Cardiac fibroblast (primary cell): Measurements from ENCODE around the gene IL22RA1.

Experiments
- DNase-seq, 2 donors: peaks; one replicate each; pipeline versions ENCODE4 v3.0.0 to v3.0.0-alpha.2; 2010; ENCODE audit warnings: low read depth in 2 of 2
- H3K4me3 ChIP-seq, 2 donors: replicated peaks in 1 of 2; 1 replicate in 1 of 2; 2 replicates in 1 of 2; pipeline ENCODE4 v1.5.1; 2011; ENCODE audit warnings: low read depth in 2 of 2, low read length in 2 of 2, mild to moderate bottlenecking in 2 of 2, moderate library complexity in 1 of 2
- TF ChIP-seq, protein P1 (sequence below): IDR thresholded peaks from one replicate; pipeline ENCODE4 v1.5.1; 2011; ENCODE audit warnings: low read depth, mild to moderate bottlenecking, low read length, inconsistent platforms

IL22RA1 gene

DNA sequence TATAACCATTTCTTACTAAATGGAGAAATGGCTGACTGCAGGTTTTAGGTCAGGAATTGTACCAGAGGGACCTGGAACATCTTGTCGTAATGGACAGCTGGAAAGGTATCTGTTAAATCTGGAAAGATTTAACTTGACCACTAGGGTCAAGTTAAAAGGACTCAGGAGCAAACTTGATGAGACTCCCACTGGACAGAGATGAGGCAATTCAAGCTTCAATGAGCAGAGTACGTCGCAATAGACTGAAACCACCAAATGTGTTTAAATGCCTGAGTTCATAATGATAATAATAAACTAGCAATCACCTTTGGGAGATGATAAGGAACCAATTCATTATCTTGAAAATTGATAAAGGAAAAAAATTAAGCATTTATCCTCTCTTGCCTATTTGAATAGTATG, 35.5 kb upstream of the IL22RA1 start:
- DNase-seq: no peak
- TF ChIP-seq, protein P1, sequence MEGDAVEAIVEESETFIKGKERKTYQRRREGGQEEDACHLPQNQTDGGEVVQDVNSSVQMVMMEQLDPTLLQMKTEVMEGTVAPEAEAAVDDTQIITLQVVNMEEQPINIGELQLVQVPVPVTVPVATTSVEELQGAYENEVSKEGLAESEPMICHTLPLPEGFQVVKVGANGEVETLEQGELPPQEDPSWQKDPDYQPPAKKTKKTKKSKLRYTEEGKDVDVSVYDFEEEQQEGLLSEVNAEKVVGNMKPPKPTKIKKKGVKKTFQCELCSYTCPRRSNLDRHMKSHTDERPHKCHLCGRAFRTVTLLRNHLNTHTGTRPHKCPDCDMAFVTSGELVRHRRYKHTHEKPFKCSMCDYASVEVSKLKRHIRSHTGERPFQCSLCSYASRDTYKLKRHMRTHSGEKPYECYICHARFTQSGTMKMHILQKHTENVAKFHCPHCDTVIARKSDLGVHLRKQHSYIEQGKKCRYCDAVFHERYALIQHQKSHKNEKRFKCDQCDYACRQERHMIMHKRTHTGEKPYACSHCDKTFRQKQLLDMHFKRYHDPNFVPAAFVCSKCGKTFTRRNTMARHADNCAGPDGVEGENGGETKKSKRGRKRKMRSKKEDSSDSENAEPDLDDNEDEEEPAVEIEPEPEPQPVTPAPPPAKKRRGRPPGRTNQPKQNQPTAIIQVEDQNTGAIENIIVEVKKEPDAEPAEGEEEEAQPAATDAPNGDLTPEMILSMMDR: no peak
- H3K4me3 ChIP-seq: no peak overlapping the region

DNA sequence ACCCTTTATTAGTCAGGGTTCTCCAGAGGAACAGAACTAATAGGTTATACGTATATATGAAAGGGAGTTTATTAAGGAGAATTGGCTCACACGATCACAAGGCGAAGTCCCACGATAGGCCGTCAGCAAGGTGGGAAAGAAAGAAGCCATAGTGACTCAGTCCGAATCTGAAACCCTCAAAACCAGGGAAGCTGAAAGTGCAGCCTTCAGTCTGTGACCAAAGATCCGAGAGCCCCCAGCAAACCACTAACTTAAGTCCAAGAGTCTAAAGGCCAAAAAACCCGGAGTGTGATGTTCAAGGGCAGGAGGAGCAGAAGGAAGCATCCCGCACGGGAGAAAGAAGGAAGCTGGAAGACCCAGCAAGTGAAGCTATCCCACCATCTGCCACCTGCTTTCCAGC, 34.2 kb upstream of the IL22RA1 start:
- TF ChIP-seq, protein P1: no peak
- H3K4me3 ChIP-seq: no peak overlapping the region
- no peak for DNase-seq

DNA sequence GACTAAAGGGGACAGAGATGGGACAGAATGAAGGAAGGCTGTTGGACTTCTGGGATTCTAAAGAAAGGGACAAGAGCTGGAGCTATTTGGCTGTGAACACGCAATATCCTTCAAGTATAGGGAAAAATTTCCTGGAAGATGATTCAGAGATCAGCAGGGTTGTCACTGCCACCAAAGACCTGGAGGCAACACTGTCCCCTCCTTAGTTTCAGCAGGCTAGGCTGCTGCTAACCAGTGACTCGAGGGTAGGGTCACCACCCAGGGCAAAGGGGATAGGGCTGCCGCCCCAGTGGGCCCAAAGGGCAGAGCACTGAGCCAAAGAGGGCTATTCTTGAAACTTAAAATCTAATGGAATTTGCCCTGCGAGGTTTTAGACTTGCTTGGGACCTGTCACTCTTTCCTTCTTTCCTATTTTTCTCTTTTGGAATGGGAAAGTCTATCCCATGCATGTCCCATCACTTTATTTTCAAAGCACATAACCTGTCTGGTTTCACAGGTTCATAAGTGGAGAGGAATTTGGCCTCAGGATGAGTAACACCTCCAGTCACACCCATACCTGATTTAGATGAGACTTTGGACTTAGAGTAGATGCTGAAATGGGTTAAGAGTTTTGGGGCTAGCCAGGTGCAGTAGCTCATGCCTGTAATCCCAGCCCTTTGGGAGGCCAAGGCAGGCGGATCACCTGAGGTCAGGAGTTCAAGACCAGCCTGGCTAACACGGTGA, 32.3 kb upstream of the IL22RA1 start:
- H3K4me3 ChIP-seq: no peak overlapping the region
- DNase-seq: no peak
- TF ChIP-seq, protein P1: no peak

DNA sequence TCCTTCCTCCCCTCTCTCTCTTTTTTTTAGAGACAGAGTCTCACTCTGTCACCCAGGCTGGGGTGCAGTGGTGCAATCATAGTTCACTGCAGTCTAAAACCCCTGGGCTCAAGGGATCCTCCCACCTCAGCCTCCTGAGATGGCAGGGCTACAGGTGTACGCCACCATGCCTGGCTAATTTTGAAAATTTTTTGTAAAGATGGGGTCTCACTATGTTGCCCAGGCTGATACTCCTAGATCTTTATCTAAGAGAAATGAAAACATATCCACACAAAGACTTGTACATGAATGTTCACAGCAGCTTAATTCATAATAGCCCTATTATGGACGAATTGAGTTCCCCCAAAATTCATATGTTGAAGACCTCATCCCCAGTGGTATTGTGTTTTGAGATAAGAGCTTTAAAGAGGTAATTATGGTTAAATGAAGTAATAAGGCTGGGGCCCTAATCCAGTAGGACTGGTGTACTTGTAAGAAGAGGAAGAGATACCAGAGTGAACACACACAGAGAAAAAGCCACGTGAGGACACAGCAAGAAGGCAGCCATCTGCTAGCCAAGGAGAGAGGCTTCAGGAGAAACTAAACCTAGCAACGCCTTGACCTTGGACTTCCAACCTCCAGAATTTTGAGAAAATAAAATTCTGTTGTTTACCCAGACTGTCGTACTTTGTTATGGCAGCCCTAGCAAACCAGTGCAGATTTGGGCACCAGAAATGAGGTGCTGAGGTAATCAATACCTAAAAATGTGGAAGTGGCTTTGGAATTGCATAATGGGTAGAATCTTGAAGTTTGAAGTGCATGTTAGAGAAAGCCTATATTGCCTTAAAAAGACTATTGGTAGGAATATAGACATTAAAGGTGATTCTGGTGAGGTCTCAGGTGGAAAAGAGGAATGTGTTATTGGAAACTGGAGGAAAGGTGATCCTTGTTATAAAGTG, 31.0 kb upstream of the IL22RA1 start:
- no peak overlapping the region for H3K4me3 ChIP-seq
- TF ChIP-seq, protein P1: no peak
- no peak for DNase-seq

DNA sequence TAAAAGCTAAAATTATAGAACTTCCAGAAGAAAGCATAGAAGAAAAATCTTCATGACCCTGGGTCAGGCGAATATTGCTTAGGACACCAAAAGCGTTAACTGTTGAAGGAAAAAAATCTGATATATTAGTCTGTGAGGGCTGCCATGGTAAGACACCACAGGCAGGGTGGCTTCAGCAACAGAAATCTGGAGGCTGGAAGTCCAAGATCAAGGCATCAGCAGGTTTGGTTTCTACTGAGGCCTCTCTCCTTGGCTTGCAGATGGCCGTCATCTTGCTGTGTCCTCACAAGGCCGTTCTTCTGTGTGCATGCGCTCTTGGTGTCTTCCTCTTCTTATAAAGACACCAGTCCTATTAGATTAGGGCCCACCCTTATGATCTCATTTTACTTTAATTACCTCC, 29.7 kb upstream of the IL22RA1 start:
- TF ChIP-seq, protein P1: no peak
- DNase-seq: no peak
- H3K4me3 ChIP-seq: no peak overlapping the region

DNA sequence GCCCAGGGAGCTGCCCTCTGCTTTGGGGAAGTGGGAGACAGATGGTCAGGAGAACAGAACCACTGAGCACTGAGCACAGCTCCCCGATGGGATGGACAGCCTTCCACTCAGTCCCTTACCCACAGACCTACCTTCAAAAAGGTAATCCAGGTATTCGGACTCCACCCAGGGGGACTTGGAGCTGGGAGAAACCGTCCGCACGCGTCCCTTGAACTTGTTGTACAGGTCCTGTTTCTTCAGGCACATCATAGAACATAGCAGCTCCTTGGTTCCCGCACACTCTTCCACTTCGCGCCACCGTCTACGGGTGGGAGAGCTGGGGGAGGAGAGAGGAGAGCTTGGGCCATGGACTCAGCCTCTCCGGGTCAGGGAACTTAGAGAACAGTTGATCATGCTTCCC, 26.3 kb upstream of the IL22RA1 start:
- no peak for DNase-seq
- TF ChIP-seq, protein P1: no peak
- H3K4me3 ChIP-seq: no peak overlapping the region
